HFFc6 (cell line): ENCODE data around the gene GPR137. TPM values are rescaled to one million over a fixed set of nuclear protein-coding genes. Genes with fewer than 3 reads are reported as not detected.

Experiments used
- DNase-seq: peaks from one replicate; pipeline ENCODE4 v3.0.0-alpha.2; 2018
- H3K27ac Mint-ChIP-seq: 2 replicates; pipeline ENCODE4 v1.8.0; 2020; ENCODE audit warnings: mild to moderate bottlenecking, mixed read lengths
- H3K27me3 Mint-ChIP-seq: 2 replicates; pipeline ENCODE4 v1.8.0; 2021; ENCODE audit warnings: mild to moderate bottlenecking, moderate library complexity, mixed read lengths; ENCODE audit not compliant: insufficient read depth
- H3K36me3 Mint-ChIP-seq: 2 replicates; pipeline ENCODE4 v1.8.0; 2021; ENCODE audit warnings: low read depth, mixed read lengths
- H3K4me1 Mint-ChIP-seq: 2 replicates; pipeline ENCODE4 v1.8.0; 2020; ENCODE audit warnings: low read depth, mixed read lengths
- H3K4me3 Mint-ChIP-seq: 2 replicates; pipeline ENCODE4 v1.8.0; 2020; ENCODE audit warnings: mild to moderate bottlenecking, moderate library complexity, mixed read lengths
- H3K9me3 Mint-ChIP-seq: 2 replicates; pipeline ENCODE4 v1.8.0; 2020; ENCODE audit warnings: mild to moderate bottlenecking, mixed read lengths
- CTCF ChIP-seq: fragments of 200-600 bp; sonication (generic); IDR thresholded peaks from 2 replicates; pipeline ENCODE4 v1.5.0; 2021; ENCODE audit warnings: antibody characterized with exemption, mild to moderate bottlenecking
- total RNA-seq, 6 experiments: library from RNA; stranded (reverse); fragmentation: NEBNext Ultra II Directional; extraction: Animal tissue kit (Norgen Biotek cat#: 25700); gene quantifications; 2 replicates in 1 of 6; 3 replicates in 5 of 6; pipeline ENCODE4 v1.2.3, GENCODE V29; 2021

Gene GPR137
- total RNA-seq, 6 experiments from 2014 or later, result 27.9 to 42.1 (median 34.7) TPM

- no peak overlapping the region for H3K4me3 Mint-ChIP-seq
- H3K9me3 Mint-ChIP-seq, result no peaks in the 10 kb centered on the region
- DNase-seq, result no peak
- no peaks in the 10 kb centered on the region for H3K36me3 Mint-ChIP-seq
- H3K4me1 Mint-ChIP-seq, result peaks cover 22% of the 10 kb centered on the region
- TF ChIP-seq CTCF, result no peak
- H3K27ac Mint-ChIP-seq, result no peak overlapping the region
- peaks cover 7% of the 10 kb centered on the region; the same call in 1 of the 2 replicates for H3K27me3 Mint-ChIP-seq
Observed at GRCh38 chr11:64333556-64333955, 47.9 kb downstream of the GPR137 start.

GRCh38 chr11:64334764-64335735 lies 49.4 kb downstream of the GPR137 start:
- Mint-ChIP-seq H3K27me3 (peaks cover 4% of the 10 kb centered on the region; the same call in 1 of the 2 replicates), H3K27ac (peak overlapping the region; percentile 78), H3K9me3 (no peaks in the 10 kb centered on the region)

GRCh38 chr11:64337538-64338249 lies 52.0 kb downstream of the GPR137 start:
- no peak overlapping the region for H3K4me3 Mint-ChIP-seq
- H3K4me1 Mint-ChIP-seq, result peaks cover 12% of the 10 kb centered on the region
- H3K27ac Mint-ChIP-seq, result no peak overlapping the region
- no peak for DNase-seq
- no peaks in the 10 kb centered on the region for H3K9me3 Mint-ChIP-seq
- no peak for TF ChIP-seq CTCF
- peaks cover 5% of the 10 kb centered on the region; the same call in 1 of the 2 replicates for H3K27me3 Mint-ChIP-seq
- H3K36me3 Mint-ChIP-seq, result no peaks in the 10 kb centered on the region

More at GRCh38 chr11:64334764-64335735, 49.4 kb downstream of the GPR137 start:
- no peak for TF ChIP-seq CTCF
- peaks cover 22% of the 10 kb centered on the region for H3K4me1 Mint-ChIP-seq
- peak overlapping the region; percentile 41 for H3K4me3 Mint-ChIP-seq
- H3K36me3 Mint-ChIP-seq, result no peaks in the 10 kb centered on the region
- DNase-seq, result peak; percentile 94

DNA sequence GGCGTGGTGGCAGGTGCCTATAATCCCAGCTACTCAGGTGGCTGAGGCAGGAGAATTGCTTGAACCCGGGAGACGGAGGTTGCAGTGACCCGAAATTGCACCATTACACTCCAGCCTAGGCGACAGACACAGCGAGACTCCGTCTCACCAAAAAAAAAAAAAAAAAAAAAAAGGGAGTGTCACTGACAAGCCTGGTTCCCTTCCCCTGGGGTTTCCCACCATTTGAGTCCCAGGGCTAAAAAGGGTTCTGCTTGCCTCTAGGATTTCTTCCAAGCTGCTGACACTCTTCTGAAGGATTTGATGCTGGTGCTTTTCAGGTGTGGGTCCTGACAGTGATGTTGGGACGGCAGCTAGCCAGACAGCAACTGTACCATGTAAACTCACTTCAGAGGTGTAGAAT lies 53.1 kb downstream of the GPR137 start:
- DNase-seq, result no peak
- Mint-ChIP-seq H3K27ac (no peak overlapping the region), H3K4me1 (peaks cover 12% of the 10 kb centered on the region), H3K27me3 (peaks cover 5% of the 10 kb centered on the region; the same call in 1 of the 2 replicates), H3K4me3 (no peak overlapping the region), H3K36me3 (no peaks in the 10 kb centered on the region), H3K9me3 (no peaks in the 10 kb centered on the region)
- no peak for TF ChIP-seq CTCF

Other genes with a start within 250 kb of the GPR137 start
- under 1 TPM in 5 of 6 experiments, not detected in 1; 0.07 to 0.38 (median 0.30) TPM for gene FLRT1, start 249.9 kb upstream of the GPR137 start, total RNA-seq
- gene MACROD1, start 119.7 kb upstream of the GPR137 start, total RNA-seq, result 10 to 100 TPM; 11.8 to 17.0 (median 13.1) TPM
- 100 to 1,000 TPM; 203 to 259 (median 210) TPM for gene STIP1, start 99.7 kb upstream of the GPR137 start, total RNA-seq
- 1 to 10 TPM; 1.2 to 2.8 (median 1.7) TPM for gene FERMT3, start 79.1 kb upstream of the GPR137 start, total RNA-seq
- gene TRPT1, start 59.7 kb upstream of the GPR137 start, total RNA-seq, result 10 to 100 TPM; 32.6 to 41.1 (median 39.7) TPM
- 10 to 100 TPM; 46.6 to 57.7 (median 53.7) TPM for gene NUDT22, start 59.6 kb upstream of the GPR137 start, total RNA-seq
- gene DNAJC4, start 55.3 kb upstream of the GPR137 start, total RNA-seq, result 10 to 100 TPM; 21.7 to 29.5 (median 23.2) TPM
- 10 to 100 TPM; 65.1 to 80.6 (median 71.2) TPM for gene VEGFB, start 51.3 kb upstream of the GPR137 start, total RNA-seq
- 10 to 100 TPM; 54.1 to 95.6 (median 73.1) TPM for gene FKBP2, start 44.8 kb upstream of the GPR137 start, total RNA-seq
- 100 to 1,000 TPM; 386 to 478 (median 429) TPM for gene PPP1R14B, start 38.9 kb upstream of the GPR137 start, total RNA-seq
- 10 to 100 TPM; 48.1 to 58.0 (median 51.8) TPM for gene PLCB3, start 34.3 kb upstream of the GPR137 start, total RNA-seq
- gene BAD, start 1.2 kb upstream of the GPR137 start, total RNA-seq, result 10 to 100 TPM; 65.9 to 75.0 (median 68.8) TPM
- under 1 TPM in 1 of 6 experiments, not detected in 5; 0.14 TPM for gene KCNK4, start 5.5 kb downstream of the GPR137 start, total RNA-seq
- gene CATSPERZ, start 14.5 kb downstream of the GPR137 start, total RNA-seq, result under 1 TPM in 1 of 6 experiments, not detected in 5; 0.31 TPM
- gene ESRRA, start 19.7 kb downstream of the GPR137 start, total RNA-seq, result 10 to 100 TPM; 18.9 to 25.0 (median 21.7) TPM
- gene TRMT112, start 31.7 kb downstream of the GPR137 start, total RNA-seq, result 100 to 1,000 TPM; 246 to 269 (median 261) TPM
- 100 to 1,000 TPM; 161 to 207 (median 186) TPM for gene PRDX5, start 32.3 kb downstream of the GPR137 start, total RNA-seq
- gene CCDC88B, start 54.4 kb downstream of the GPR137 start, total RNA-seq, result 1 to 10 TPM in 4 of 6 experiments, under 1 TPM in 2; 0.45 to 1.9 (median 1.7) TPM
- gene RPS6KA4, start 73.3 kb downstream of the GPR137 start, total RNA-seq, result 10 to 100 TPM; 42.9 to 63.4 (median 56.6) TPM